ENCODE data around the gene PLPP3. TPM values are rescaled to one million over a fixed set of nuclear protein-coding genes. Genes with fewer than 3 reads are reported as not detected.
"Not testable (repeated sequence)": the region's sequence is repeated elsewhere in the genome, so short reads cannot be mapped to it uniquely, and the experiment has no call there.

The PLPP3 gene
- total RNA-seq, 1 experiment from 2014 or later, result 0.39 TPM

- POLR2A ChIA-PET (ENCODE audit: low non-redundant PET), result no interaction called here
- Histone ChIP-seq H3K4me3 (ENCODE audit: low read depth, low read length, poor library complexity, severe bottlenecking) (no peak overlapping the region), H3K9me3 (ENCODE audit: low read depth, low read length, poor library complexity, severe bottlenecking) (no peaks in the 10 kb centered on the region), H3K36me3 (ENCODE audit: insufficient read depth, low read length, poor library complexity, severe bottlenecking) (no peaks in the 10 kb centered on the region), H3K4me1 (ENCODE audit: insufficient read depth, low read length, poor library complexity, severe bottlenecking) (no peaks in the 10 kb centered on the region), H3K27me3 (replicated peaks; ENCODE audit: insufficient read depth, low read depth, low read length, poor library complexity) (peaks cover 35% of the 10 kb centered on the region), H3K27ac (ENCODE audit: low read depth, low read length, poor library complexity, severe bottlenecking) (no peak overlapping the region)
- no TSS peak for BruUV-seq (replicated peaks)
- CTCF ChIA-PET, result no interaction called here
- no peak for TF ChIP-seq EZH2 (IDR thresholded peaks at IDR 0.05; ENCODE audit: borderline replicate concordance, low read depth, low read length, poor library complexity, severe bottlenecking)
- TF ChIP-seq CTCF (conservative IDR thresholded peaks at IDR 0.05; ENCODE audit: low read depth, low read length), result no peak
- intact Hi-C loops (cut with micrococcal nuclease; ENCODE audit: unreplicated experiment), result no loop called here
- no peak for DNase-seq (ENCODE audit: low spot score)
Measured at GRCh38 chr1:56626546-56626945, 47.2 kb upstream of the PLPP3 start.

GRCh38 chr1:56625819-56626440 lies 46.6 kb upstream of the PLPP3 start:
- Histone ChIP-seq H3K27ac (ENCODE audit: low read depth, low read length, poor library complexity, severe bottlenecking) (no peak overlapping the region), H3K27me3 (replicated peaks; ENCODE audit: insufficient read depth, low read depth, low read length, poor library complexity) (peaks cover 35% of the 10 kb centered on the region), H3K36me3 (ENCODE audit: insufficient read depth, low read length, poor library complexity, severe bottlenecking) (no peaks in the 10 kb centered on the region), H3K4me3 (ENCODE audit: low read depth, low read length, poor library complexity, severe bottlenecking) (no peak overlapping the region), H3K4me1 (ENCODE audit: insufficient read depth, low read length, poor library complexity, severe bottlenecking) (no peaks in the 10 kb centered on the region), H3K9me3 (ENCODE audit: low read depth, low read length, poor library complexity, severe bottlenecking) (no peaks in the 10 kb centered on the region)
- CTCF ChIA-PET, result no interaction called here
- POLR2A ChIA-PET (ENCODE audit: low non-redundant PET), result no interaction called here
- BruUV-seq (replicated peaks), result no TSS peak
- intact Hi-C loops (cut with micrococcal nuclease; ENCODE audit: unreplicated experiment), result no loop called here
- TF ChIP-seq EZH2 (IDR thresholded peaks at IDR 0.05; ENCODE audit: borderline replicate concordance, low read depth, low read length, poor library complexity, severe bottlenecking), result no peak
- no peak for TF ChIP-seq CTCF (conservative IDR thresholded peaks at IDR 0.05; ENCODE audit: low read depth, low read length)
- DNase-seq (ENCODE audit: low spot score), result no peak

GRCh38 chr1:56617141-56617540 lies 37.8 kb upstream of the PLPP3 start:
- POLR2A ChIA-PET (ENCODE audit: low non-redundant PET), result no interaction called here
- TF ChIP-seq CTCF (conservative IDR thresholded peaks at IDR 0.05; ENCODE audit: low read depth, low read length), result no peak
- CTCF ChIA-PET, result no interaction called here
- intact Hi-C loops (cut with micrococcal nuclease; ENCODE audit: unreplicated experiment), result no loop called here
- Histone ChIP-seq H3K27me3 (replicated peaks; ENCODE audit: insufficient read depth, low read depth, low read length, poor library complexity) (no peaks in the 10 kb centered on the region), H3K27ac (ENCODE audit: low read depth, low read length, poor library complexity, severe bottlenecking) (no peak overlapping the region), H3K36me3 (ENCODE audit: insufficient read depth, low read length, poor library complexity, severe bottlenecking) (no peaks in the 10 kb centered on the region), H3K9me3 (ENCODE audit: low read depth, low read length, poor library complexity, severe bottlenecking) (no peaks in the 10 kb centered on the region), H3K4me3 (ENCODE audit: low read depth, low read length, poor library complexity, severe bottlenecking) (no peak overlapping the region), H3K4me1 (ENCODE audit: insufficient read depth, low read length, poor library complexity, severe bottlenecking) (no peaks in the 10 kb centered on the region)
- no peak for DNase-seq (ENCODE audit: low spot score)
- no TSS peak for BruUV-seq (replicated peaks)

DNA sequence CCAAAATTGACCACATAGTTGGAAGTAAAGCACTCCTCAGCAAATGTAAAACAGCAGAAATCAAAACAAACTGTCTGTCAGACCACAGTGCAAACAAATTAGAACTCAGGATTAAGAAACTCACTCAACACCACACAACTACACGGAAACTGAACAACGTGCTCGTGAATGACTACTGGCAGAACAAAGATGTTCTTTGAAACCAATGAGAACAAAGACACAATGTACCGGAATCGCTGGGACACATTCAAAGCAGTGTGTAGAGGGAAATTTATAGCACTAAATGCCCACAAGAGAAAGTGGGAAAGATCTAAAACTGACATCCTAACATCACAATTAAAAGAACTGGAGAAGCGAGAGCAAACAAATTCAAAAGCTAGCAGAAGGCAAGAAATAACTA lies 31.4 kb upstream of the PLPP3 start:
- H3K36me3 ChIP-seq (ENCODE audit: insufficient read depth, low read length, poor library complexity, severe bottlenecking); BruUV-seq (replicated peaks); H3K4me1 ChIP-seq (ENCODE audit: insufficient read depth, low read length, poor library complexity, severe bottlenecking); CTCF ChIA-PET; H3K27ac ChIP-seq (ENCODE audit: low read depth, low read length, poor library complexity, severe bottlenecking); H3K4me3 ChIP-seq (ENCODE audit: low read depth, low read length, poor library complexity, severe bottlenecking); DNase-seq (ENCODE audit: low spot score); H3K9me3 ChIP-seq (ENCODE audit: low read depth, low read length, poor library complexity, severe bottlenecking); H3K27me3 ChIP-seq (replicated peaks; ENCODE audit: insufficient read depth, low read depth, low read length, poor library complexity); POLR2A ChIA-PET (ENCODE audit: low non-redundant PET); intact Hi-C loops (cut with micrococcal nuclease; ENCODE audit: unreplicated experiment): not testable (repeated sequence)

DNA sequence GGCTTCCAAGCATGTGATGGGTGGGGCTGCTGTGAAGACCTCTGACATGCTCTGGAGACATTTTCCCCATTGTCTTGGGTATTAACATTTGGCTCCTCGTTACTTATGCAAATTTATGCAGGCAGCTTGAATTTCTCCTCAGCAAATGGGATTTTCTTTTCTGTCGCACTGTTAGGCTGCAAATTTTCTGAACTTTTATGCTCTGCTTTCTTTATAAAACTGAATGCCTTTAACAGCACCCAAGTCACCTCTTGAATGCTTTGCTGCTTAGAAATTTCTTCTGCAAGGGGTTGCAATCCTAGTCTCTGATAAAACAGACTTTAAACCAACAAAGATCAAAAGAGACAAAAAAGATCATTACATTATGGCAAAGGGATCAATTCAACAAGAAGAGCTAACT lies 30.7 kb upstream of the PLPP3 start:
- CTCF ChIA-PET; H3K27me3 ChIP-seq (replicated peaks; ENCODE audit: insufficient read depth, low read depth, low read length, poor library complexity); DNase-seq (ENCODE audit: low spot score); intact Hi-C loops (cut with micrococcal nuclease; ENCODE audit: unreplicated experiment); H3K4me1 ChIP-seq (ENCODE audit: insufficient read depth, low read length, poor library complexity, severe bottlenecking); H3K4me3 ChIP-seq (ENCODE audit: low read depth, low read length, poor library complexity, severe bottlenecking); POLR2A ChIA-PET (ENCODE audit: low non-redundant PET); BruUV-seq (replicated peaks); H3K9me3 ChIP-seq (ENCODE audit: low read depth, low read length, poor library complexity, severe bottlenecking); H3K27ac ChIP-seq (ENCODE audit: low read depth, low read length, poor library complexity, severe bottlenecking); H3K36me3 ChIP-seq (ENCODE audit: insufficient read depth, low read length, poor library complexity, severe bottlenecking): not testable (repeated sequence)

Measured in A673 (cell line).